GM21737 (cell line): ENCODE measurements around the gene ARHGAP26.
A peak's percentile ranks its signal among the peaks of the same experiment; 100 is the strongest.

Source experiments
- ATAC-seq: cut with Tn5 transposase; IDR thresholded peaks from one replicate; pipeline ENCODE4 v1.9.1; 2021; ENCODE audit warnings: mild to moderate bottlenecking, moderate library complexity; ENCODE audit not compliant: unreplicated experiment

The ARHGAP26 gene

GRCh38 chr5:143152445-143152844 is 382.3 kb downstream of the ARHGAP26 start:
- no peak for ATAC-seq

- no peak for ATAC-seq
Measured at GRCh38 chr5:143153332-143154119, 383.3 kb downstream of the ARHGAP26 start.

- no peak for ATAC-seq
Measured at GRCh38 chr5:143154510-143155370, 384.6 kb downstream of the ARHGAP26 start.

GRCh38 chr5:143155455-143155854 is 385.3 kb downstream of the ARHGAP26 start:
- ATAC-seq: no peak

- ATAC-seq: no peak
Measured at GRCh38 chr5:143156086-143156485, 385.9 kb downstream of the ARHGAP26 start.

GRCh38 chr5:143156572-143156971 is 386.4 kb downstream of the ARHGAP26 start:
- no peak for ATAC-seq

- no peak for ATAC-seq
Measured at GRCh38 chr5:143159031-143159430, 388.9 kb downstream of the ARHGAP26 start.

- no peak for ATAC-seq
Measured at GRCh38 chr5:143161885-143162540, 391.8 kb downstream of the ARHGAP26 start.

GRCh38 chr5:143162810-143163209 is 392.6 kb downstream of the ARHGAP26 start:
- no peak for ATAC-seq

- ATAC-seq: no peak
Measured at GRCh38 chr5:143164557-143164956, 394.4 kb downstream of the ARHGAP26 start.

- ATAC-seq: no peak
Measured at GRCh38 chr5:143165049-143165880, 395.1 kb downstream of the ARHGAP26 start.

- ATAC-seq: no peak
Measured at GRCh38 chr5:143166090-143166489, 395.9 kb downstream of the ARHGAP26 start.

- ATAC-seq: peak; percentile 75
Measured at GRCh38 chr5:143166661-143167420, 396.7 kb downstream of the ARHGAP26 start.

- ATAC-seq: no peak
Measured at GRCh38 chr5:143168171-143168741, 398.1 kb downstream of the ARHGAP26 start.

GRCh38 chr5:143168921-143169810 is 399.0 kb downstream of the ARHGAP26 start:
- no peak for ATAC-seq

GRCh38 chr5:143170104-143170503 is 399.9 kb downstream of the ARHGAP26 start:
- no peak for ATAC-seq

- no peak for ATAC-seq
Measured at GRCh38 chr5:143170977-143171376, 400.8 kb downstream of the ARHGAP26 start.

- ATAC-seq: no peak
Measured at GRCh38 chr5:143172739-143173138, 402.6 kb downstream of the ARHGAP26 start.
